H1 (cell line): ENCODE measurements around the gene YBX3. TPM values are rescaled to one million over a fixed set of nuclear protein-coding genes. Genes with fewer than 3 reads are reported as not detected.

Experiments
- CTCF ChIA-PET: fragments of 300-600 bp; sonication (Branson Sonifier 250); formaldehyde crosslinking; loops from one replicate; lab custom pipeline; 2021; ENCODE audit not compliant: partially characterized antibody; lab: Charles Lee
- POLR2A ChIA-PET: fragments of 300-600 bp; sonication (Branson Sonifier 250); formaldehyde crosslinking; loops from one replicate; lab custom pipeline; 2021; ENCODE audit warnings: inconsistent platforms; ENCODE audit not compliant: partially characterized antibody; lab: Charles Lee
- DNase-seq, 2 experiments: peaks; one replicate each; pipeline versions ENCODE4 v3.0.0 to v3.0.0-alpha.2; 2010 to 2022; ENCODE audit warnings: low spot score in 2 of 2, low read depth in 1 of 2, mixed read lengths in 1 of 2
- FAIRE-seq: peaks from 2 replicates; lab custom pipeline; 2011; peaks lifted over from hg19 to GRCh38; lab: Jason Lieb, UNC
- H2AFZ ChIP-seq: 2 replicates; pipeline ENCODE4 v1.8.1; 2012; ENCODE audit warnings: low read length, inconsistent platforms
- H2AK5ac ChIP-seq: 2 replicates; pipeline ENCODE4 v1.6.1; 2013; ENCODE audit warnings: low read depth, low read length
- H2BK120ac ChIP-seq: replicated peaks from 2 replicates; pipeline ENCODE3; 2013; ENCODE audit warnings: low read depth, low read length, inconsistent platforms
- H2BK12ac ChIP-seq: 2 replicates; pipeline ENCODE4 v1.6.1; 2013; ENCODE audit warnings: low read depth, low read length
- H2BK15ac ChIP-seq: 2 replicates; pipeline ENCODE4 v1.6.1; 2013; ENCODE audit warnings: low read length
- H2BK20ac ChIP-seq: 2 replicates; pipeline ENCODE4 v1.6.1; 2013; ENCODE audit warnings: low read length
- H2BK5ac ChIP-seq: 2 replicates; pipeline ENCODE4 v1.6.1; 2013; ENCODE audit warnings: low read depth, low read length
- H3K14ac ChIP-seq: 2 replicates; pipeline ENCODE4 v1.6.1; 2013; ENCODE audit warnings: inconsistent platforms; ENCODE audit not compliant: insufficient read length
- H3K18ac ChIP-seq: 2 replicates; pipeline ENCODE4 v1.6.1; 2013; ENCODE audit warnings: low read length; ENCODE audit errors: extremely low read depth
- H3K23ac ChIP-seq: 2 replicates; pipeline ENCODE4 v1.6.1; 2013; ENCODE audit warnings: inconsistent platforms; ENCODE audit not compliant: insufficient read length
- H3K23me2 ChIP-seq: 2 replicates; pipeline ENCODE4 v1.6.1; 2013; ENCODE audit warnings: low read depth, low read length
- H3K27ac ChIP-seq: 2 replicates; pipeline ENCODE4 v1.6.1; 2011; ENCODE audit warnings: low read depth, low read length, inconsistent platforms
- H3K27me3 ChIP-seq, 4 experiments: replicated peaks in 1 of 4; 1 replicate in 1 of 4; 2 replicates in 3 of 4; pipeline versions ENCODE4 v1.6.1 to v1.8.1; 2011 to 2013; ENCODE audit warnings: low read length in 3 of 4, mild to moderate bottlenecking in 3 of 4, inconsistent platforms in 2 of 4, mixed read lengths in 2 of 4, moderate library complexity in 1 of 4; ENCODE audit not compliant: control insufficient read depth in 3 of 4, insufficient read depth in 3 of 4; ENCODE audit errors: extremely low read depth in 1 of 4
- H3K36me3 ChIP-seq, 4 experiments: 2 replicates each; pipeline versions ENCODE4 v1.6.1 to v1.8.1; 2011 to 2013; ENCODE audit warnings: mild to moderate bottlenecking in 4 of 4, low read length in 3 of 4, moderate library complexity in 2 of 4, control low read depth in 1 of 4, inconsistent platforms in 1 of 4; ENCODE audit not compliant: insufficient read depth in 4 of 4, control insufficient read depth in 2 of 4
- H3K4ac ChIP-seq: replicated peaks from 2 replicates; pipeline ENCODE3; 2013; ENCODE audit warnings: low read length, low read depth, mixed read lengths, inconsistent platforms; ENCODE audit not compliant: insufficient read length
- H3K4me1 ChIP-seq, 4 experiments: replicated peaks in 1 of 4; 1 replicate in 1 of 4; 2 replicates in 3 of 4; pipeline versions ENCODE4 v1.6.1 to v1.8.1; 2011 to 2013; ENCODE audit warnings: low read length in 3 of 4, inconsistent platforms in 2 of 4, mixed read lengths in 1 of 4; ENCODE audit not compliant: insufficient read depth in 4 of 4, control insufficient read depth in 3 of 4
- H3K4me2 ChIP-seq, 2 experiments: 2 replicates each; pipeline versions ENCODE4 v1.6.1 to v1.8.1; 2011 to 2013; ENCODE audit warnings: low read depth in 2 of 2, low read length in 2 of 2, control low read depth in 1 of 2, inconsistent platforms in 1 of 2, mild to moderate bottlenecking in 1 of 2; ENCODE audit not compliant: insufficient read depth in 1 of 2
- H3K4me3 ChIP-seq, 4 experiments: fragments of 200-600, 300-600 bp in 1 of 4; sonication (generic), shearing (Covaris generic), sonication (Bioruptor Twin) in 1 of 4; 2 replicates each; pipeline versions ENCODE4 v1.5.1 to v1.8.1; 2011 to 2016; ENCODE audit warnings: low read length in 4 of 4, low read depth in 3 of 4, control low read depth in 2 of 4, inconsistent platforms in 2 of 4, mild to moderate bottlenecking in 2 of 4, mixed read lengths in 1 of 4, moderate library complexity in 1 of 4; ENCODE audit not compliant: insufficient read depth in 2 of 4; ENCODE audit errors: extremely low read depth in 1 of 4
- H3K56ac ChIP-seq: replicated peaks from 2 replicates; pipeline ENCODE3; 2013; ENCODE audit warnings: low read depth, mild to moderate bottlenecking, mixed read lengths, low read length, inconsistent platforms; ENCODE audit not compliant: insufficient read length
- H3K79me1 ChIP-seq: 2 replicates; pipeline ENCODE4 v1.6.1; 2013; ENCODE audit warnings: low read depth, low read length, control low read depth
- H3K79me2 ChIP-seq, 2 experiments: 2 replicates each; pipeline versions ENCODE4 v1.6.1 to v1.8.1; 2012 to 2013; ENCODE audit warnings: low read length in 2 of 2, mild to moderate bottlenecking in 2 of 2, inconsistent platforms in 1 of 2; ENCODE audit not compliant: insufficient read depth in 2 of 2, control insufficient read depth in 1 of 2
- H3K9ac ChIP-seq, 4 experiments: replicated peaks in 1 of 4; 1 replicate in 1 of 4; 2 replicates in 3 of 4; pipeline versions ENCODE4 v1.6.1 to v1.8.1; 2011 to 2013; ENCODE audit warnings: low read depth in 3 of 4, low read length in 3 of 4, control low read depth in 2 of 4, mild to moderate bottlenecking in 2 of 4, moderate library complexity in 2 of 4, inconsistent platforms in 1 of 4; ENCODE audit errors: extremely low read depth in 1 of 4
- H3K9me3 ChIP-seq, 2 experiments: 2 replicates each; pipeline versions ENCODE4 v1.6.1 to v1.8.1; 2012 to 2013; ENCODE audit warnings: mild to moderate bottlenecking in 2 of 2, moderate library complexity in 2 of 2, control low read depth in 1 of 2, inconsistent platforms in 1 of 2, low read depth in 1 of 2, low read length in 1 of 2, mixed read lengths in 1 of 2; ENCODE audit not compliant: insufficient read depth in 2 of 2
- H4K20me1 ChIP-seq, 2 experiments: replicated peaks in 1 of 2; 2 replicates each; pipeline versions ENCODE3 to v1.8.1; 2011 to 2013; ENCODE audit warnings: inconsistent platforms in 2 of 2, low read length in 2 of 2, mild to moderate bottlenecking in 1 of 2; ENCODE audit not compliant: insufficient read depth in 2 of 2, control insufficient read depth in 1 of 2
- H4K5ac ChIP-seq: 2 replicates; pipeline ENCODE4 v1.6.1; 2013; ENCODE audit warnings: low read length, low read depth, mixed read lengths, inconsistent platforms; ENCODE audit not compliant: insufficient read length
- H4K8ac ChIP-seq: 2 replicates; pipeline ENCODE4 v1.8.0; 2013; ENCODE audit warnings: mild to moderate bottlenecking, moderate library complexity, low read length, inconsistent platforms; ENCODE audit not compliant: insufficient read depth; ENCODE audit errors: extremely low read depth
- H4K91ac ChIP-seq: replicated peaks from 2 replicates; pipeline ENCODE3; 2013; ENCODE audit warnings: low read length, mixed read lengths, inconsistent platforms; ENCODE audit not compliant: insufficient read length
- BACH1 ChIP-seq: IDR thresholded peaks from 2 replicates; pipeline ENCODE4 v1.6.1; 2012; ENCODE audit warnings: low read length, improper control_type of control experiment
- CHD2 ChIP-seq: IDR thresholded peaks from 2 replicates; pipeline ENCODE4 v1.6.1; 2012; ENCODE audit warnings: low read length, improper control_type of control experiment
- WGBS, 2 experiments: shearing (Covaris generic) in 1 of 2; methylation state at CpG; one replicate each; pipeline versions ENCODE4 v1.1.6 to v1.1.7; 2013 to 2015; ENCODE audit warnings: low lambda C conversion rate in 2 of 2, mixed read lengths in 2 of 2, inconsistent platforms in 1 of 2, low coverage in 1 of 2, missing lambda C conversion rate in 1 of 2; ENCODE audit not compliant: insufficient replicate concordance in 2 of 2, insufficient coverage in 1 of 2, insufficient read length in 1 of 2; ENCODE audit errors: extremely low coverage in 1 of 2, missing lambda C conversion rate in 1 of 2; 5-methylcytosine and 5-hydroxymethylcytosine counted together
- polyA plus RNA-seq, 7 experiments: library from polyadenylated mRNA; depleted of rRNA in 3 of 7; stranded (reverse) in 5 of 7; unstranded in 2 of 7; fragments of >200 nt in 5 of 7; fragments of 200-250 nt in 2 of 7; gene quantifications; 1 replicate in 5 of 7; 2 replicates in 1 of 7; 4 replicates in 1 of 7; pipeline versions ENCODE4 v1.2.1 to v1.2.3, GENCODE V29; 2011 to 2013; ENCODE audit warnings: missing spikeins in 2 of 7, mixed read lengths in 2 of 7
- total RNA-seq: library from RNA; stranded (reverse); fragmentation: NEBNext Ultra II Directional; extraction: Animal tissue kit (Norgen Biotek cat#: 25700); gene quantifications from 2 replicates; pipeline ENCODE4 v1.2.1, GENCODE V29; 2021

YBX3 gene
- total and polyA plus RNA-seq, 2 of the 8 experiments (the other 6 are each of a cell fraction or from before 2014, with no cell fraction given): 83.1 to 480 TPM

- FAIRE-seq (no peak), DNase-seq (no peak)
- Histone ChIP-seq H3K4me3 (no peak overlapping the region), H3K27me3 (no peaks in the 10 kb centered on the region), H3K79me2 (no peaks in the 10 kb centered on the region), H2BK20ac (no peak overlapping the region), H3K4me2 (no peak overlapping the region), H3K9ac (no peak overlapping the region), H4K5ac (no peak overlapping the region)
- POLR2A ChIA-PET: no interaction called here
- CTCF ChIA-PET: interaction anchor here (0.8 kb wide), 1 partner anchor 9 kb away, joined by 3 read pairs; no protein-coding TSS in a partner anchor
- TF ChIP-seq BACH1: no peak
- TF ChIP-seq CHD2: no peak
- TF ChIP-seq, all 59 proteins: peak for 0
- Histone ChIP-seq H2BK5ac (no peak overlapping the region), H3K4ac (no peak overlapping the region), H3K27ac (no peak overlapping the region), H3K36me3 (no peaks in the 10 kb centered on the region), H2AK5ac (no peak overlapping the region), H4K91ac (no peak overlapping the region), H4K8ac (no peak overlapping the region), H2AFZ (no peak overlapping the region), H3K14ac (no peak overlapping the region), H3K4me1 (no peaks in the 10 kb centered on the region), H3K9me3 (peaks cover 14 to 16% of the 10 kb centered on the region in 2 experiments), H2BK12ac (no peak overlapping the region), H3K18ac (no peak overlapping the region), H2BK120ac (no peak overlapping the region), H3K23me2 (no peaks in the 10 kb centered on the region; the same call in 1 of the 2 replicates), H2BK15ac (no peak overlapping the region), H3K79me1 (no peaks in the 10 kb centered on the region), H4K20me1 (no peaks in the 10 kb centered on the region), H3K56ac (no peak overlapping the region), H3K23ac (no peak overlapping the region)
- 89% methylated on average over 4 of the region's 4 CpGs; no CpG with 5 or more reads in 1 of the 2 experiments for WGBS, 2 experiments
These were observed 33.1 kb upstream of the YBX3 start for GRCh38 chr12:10756194-10756593.
